Suprapubic skin (tissue), 4 donors: ENCODE results near the gene SPTBN5. TPM values are rescaled to one million over a fixed set of nuclear protein-coding genes. Genes with fewer than 3 reads are reported as not detected.

ENCODE experiments used
- DNase-seq, 2 donors: peaks; one replicate each; pipeline ENCODE4 v3.0.0-alpha.2; 2019; ENCODE audit warnings: low spot score in 2 of 2
- H3K27ac ChIP-seq: fragments of 200-600 bp; sonication (generic); one replicate; pipeline ENCODE4 v1.5.1; 2019
- H3K27me3 ChIP-seq: fragments of 200-600 bp; sonication (generic); one replicate; pipeline ENCODE4 v1.5.1; 2019
- H3K36me3 ChIP-seq: fragments of 200-600 bp; sonication (generic); one replicate; pipeline ENCODE4 v1.5.1; 2019
- H3K4me1 ChIP-seq: fragments of 200-600 bp; sonication (generic); one replicate; pipeline ENCODE4 v1.5.1; 2019
- H3K4me3 ChIP-seq: fragments of 200-600 bp; sonication (generic); one replicate; pipeline ENCODE4 v1.5.1; 2019; ENCODE audit warnings: mild to moderate bottlenecking
- H3K9me3 ChIP-seq: fragments of 200-600 bp; sonication (generic); one replicate; pipeline ENCODE4 v1.5.1; 2019
- CTCF ChIP-seq, 2 donors: fragments of 200-600 bp in 1 of 2; fragments of 450-650 bp in 1 of 2; sonication (generic) in 1 of 2; IDR thresholded peaks; one replicate each; pipeline ENCODE4 v1.5.1; 2016 to 2019; ENCODE audit warnings: antibody characterized with exemption in 2 of 2, mild to moderate bottlenecking in 1 of 2, moderate library complexity in 1 of 2
- EP300 ChIP-seq: sonication (generic); formaldehyde crosslinking; IDR thresholded peaks from one replicate; pipeline ENCODE4 v1.6.1; 2017; ENCODE audit warnings: antibody characterized with exemption
- POLR2A ChIP-seq, 2 donors: fragments of 450-650 bp; IDR thresholded peaks; one replicate each; pipeline ENCODE4 v1.6.1; 2017; ENCODE audit warnings: antibody characterized with exemption in 2 of 2, mild to moderate bottlenecking in 2 of 2, moderate library complexity in 2 of 2
- POLR2AphosphoS5 ChIP-seq, 3 donors: sonication (generic); formaldehyde crosslinking; IDR thresholded peaks; one replicate each; pipeline ENCODE4 v1.6.1; 2017; ENCODE audit warnings: antibody characterized with exemption in 3 of 3
- WGBS: methylation state at CpG from one replicate; pipeline ENCODE4 v1.1.5; 2018; 5-methylcytosine and 5-hydroxymethylcytosine counted together
- total RNA-seq, 4 donors: library from RNA; depleted of rRNA; stranded (reverse); fragments of >200 nt; gene quantifications; one replicate each; pipeline ENCODE4 v1.1.0, GENCODE V29; 2016

Gene SPTBN5
- total RNA-seq, 4 donors from 2014 or later: 1.3 to 3.4 (median 2.8) TPM

GRCh38 chr15:41870689-41871081 is 23.2 kb downstream of the SPTBN5 start:
- Histone ChIP-seq H3K27ac (no peak overlapping the region), H3K36me3 (no peaks in the 10 kb centered on the region), H3K9me3 (no peaks in the 10 kb centered on the region), H3K4me1 (peaks cover 14% of the 10 kb centered on the region), H3K27me3 (no peaks in the 10 kb centered on the region), H3K4me3 (no peak overlapping the region)
- WGBS: 84% methylated on average over 7 of the region's 9 CpGs
- TF ChIP-seq CTCF (IDR thresholded peaks at IDR 0.05) (no peak), POLR2A (IDR thresholded peaks at IDR 0.05) (no peak), POLR2AphosphoS5 (IDR thresholded peaks at IDR 0.05) (no peak), EP300 (no peak)
- DNase-seq: no peak

- TF ChIP-seq POLR2A (IDR thresholded peaks at IDR 0.05) (no peak), POLR2AphosphoS5 (IDR thresholded peaks at IDR 0.05) (no peak), CTCF (IDR thresholded peaks at IDR 0.05) (no peak), EP300 (no peak)
- Histone ChIP-seq H3K9me3 (no peaks in the 10 kb centered on the region), H3K27me3 (no peaks in the 10 kb centered on the region), H3K4me3 (no peak overlapping the region), H3K36me3 (no peaks in the 10 kb centered on the region), H3K27ac (no peak overlapping the region), H3K4me1 (peaks cover 14% of the 10 kb centered on the region)
- 69% methylated on average over 35 of the region's 42 CpGs for WGBS
- no peak for DNase-seq
Measured at GRCh38 chr15:41869770-41870688, 23.8 kb downstream of the SPTBN5 start.

GRCh38 chr15:41868321-41868720 is 25.5 kb downstream of the SPTBN5 start:
- no peaks in the 10 kb centered on the region for H3K36me3 ChIP-seq
- no peaks in the 10 kb centered on the region for H3K9me3 ChIP-seq
- DNase-seq: no peak
- peaks cover 14% of the 10 kb centered on the region for H3K4me1 ChIP-seq
- 80% methylated on average over 1 of the region's 15 CpGs for WGBS
- H3K27ac ChIP-seq: no peak overlapping the region
- H3K27me3 ChIP-seq: no peaks in the 10 kb centered on the region
- no peak overlapping the region for H3K4me3 ChIP-seq
- TF ChIP-seq EP300 (no peak), POLR2A (IDR thresholded peaks at IDR 0.05) (no peak), CTCF (IDR thresholded peaks at IDR 0.05) (no peak), POLR2AphosphoS5 (IDR thresholded peaks at IDR 0.05) (no peak)

GRCh38 chr15:41866872-41867579 is 26.8 kb downstream of the SPTBN5 start:
- H3K4me3 ChIP-seq: no peak overlapping the region
- no peaks in the 10 kb centered on the region for H3K9me3 ChIP-seq
- 76% methylated on average over 6 of the region's 25 CpGs for WGBS
- H3K27me3 ChIP-seq: no peaks in the 10 kb centered on the region
- no peak for DNase-seq
- H3K4me1 ChIP-seq: peaks cover 14% of the 10 kb centered on the region
- H3K36me3 ChIP-seq: no peaks in the 10 kb centered on the region
- no peak overlapping the region for H3K27ac ChIP-seq
- TF ChIP-seq POLR2AphosphoS5 (IDR thresholded peaks at IDR 0.05): no peak
- no peak for TF ChIP-seq POLR2A (IDR thresholded peaks at IDR 0.05)
- no peak for TF ChIP-seq CTCF (IDR thresholded peaks at IDR 0.05)
- no peak for TF ChIP-seq EP300

- Histone ChIP-seq H3K4me1 (peaks cover 14% of the 10 kb centered on the region), H3K27me3 (no peaks in the 10 kb centered on the region), H3K4me3 (no peak overlapping the region), H3K9me3 (no peaks in the 10 kb centered on the region), H3K36me3 (no peaks in the 10 kb centered on the region), H3K27ac (no peak overlapping the region)
- no peak for DNase-seq
- TF ChIP-seq EP300 (no peak), CTCF (IDR thresholded peaks at IDR 0.05) (no peak), POLR2A (IDR thresholded peaks at IDR 0.05) (no peak), POLR2AphosphoS5 (IDR thresholded peaks at IDR 0.05) (no peak)
- no CpG with 5 or more reads among the region's 8 CpGs for WGBS
Measured at GRCh38 chr15:41866263-41866703, 27.6 kb downstream of the SPTBN5 start.
